Common myeloid progenitor, CD34-positive (primary cell): Measurements from ENCODE around the gene CASZ1.

Source experiments
- CTCF ChIA-PET: fragments of 350-600 bp; sonication (Branson Sonifier 250); formaldehyde crosslinking; loops from one replicate; lab custom pipeline; 2021; ENCODE audit warnings: antibody characterized with exemption; lab: Charles Lee
- POLR2A ChIA-PET: fragments of 350-600 bp; sonication (Branson Sonifier 250); formaldehyde crosslinking; loops from one replicate; lab custom pipeline; 2021; ENCODE audit warnings: antibody characterized with exemption; lab: Charles Lee
- DNase-seq, 3 donors: peaks; one replicate each; pipeline versions ENCODE4 v3.0.0 to v3.0.0-alpha.2; 2013
- H3K27ac ChIP-seq, 2 experiments: 1 replicate in 1 of 2; 2 replicates in 1 of 2; pipeline ENCODE4 v1.7.0; 2013; ENCODE audit warnings: inconsistent platforms in 2 of 2, low read length in 2 of 2, mild to moderate bottlenecking in 2 of 2, low read depth in 1 of 2, moderate library complexity in 1 of 2; ENCODE audit not compliant: severe bottlenecking in 2 of 2, insufficient read depth in 1 of 2, poor library complexity in 1 of 2
- H3K27me3 ChIP-seq, 5 experiments: replicated peaks in 2 of 5; 1 replicate in 3 of 5; 2 replicates in 2 of 5; pipeline versions ENCODE4 v1.6.1 to v1.7.0; 2013; ENCODE audit warnings: low read length in 4 of 5, mild to moderate bottlenecking in 2 of 5, moderate library complexity in 2 of 5, inconsistent platforms in 1 of 5; ENCODE audit not compliant: insufficient read depth in 5 of 5, control insufficient read depth in 4 of 5
- H3K36me3 ChIP-seq, 4 experiments: 1 replicate in 2 of 4; 2 replicates in 2 of 4; pipeline versions ENCODE4 v1.6.1 to v1.7.0; 2013; ENCODE audit warnings: low read length in 3 of 4, control low read depth in 1 of 4, mild to moderate bottlenecking in 1 of 4; ENCODE audit not compliant: control insufficient read depth in 4 of 4, insufficient read depth in 4 of 4
- H3K4me1 ChIP-seq, 4 experiments: 1 replicate in 3 of 4; 2 replicates in 1 of 4; pipeline versions ENCODE4 v1.6.1 to v1.7.1; 2013; ENCODE audit warnings: low read length in 3 of 4, mild to moderate bottlenecking in 3 of 4, control low read depth in 1 of 4, inconsistent platforms in 1 of 4, moderate library complexity in 1 of 4; ENCODE audit not compliant: control insufficient read depth in 4 of 4, insufficient read depth in 4 of 4; ENCODE audit errors: control extremely low read depth in 1 of 4
- H3K4me3 ChIP-seq, 7 experiments: 1 replicate in 4 of 7; 2 replicates in 3 of 7; pipeline versions ENCODE4 v1.5.1 to v1.7.0; 2013; ENCODE audit warnings: mild to moderate bottlenecking in 7 of 7, low read length in 6 of 7, moderate library complexity in 6 of 7, inconsistent platforms in 2 of 7, low read depth in 2 of 7, control low read depth in 1 of 7; ENCODE audit not compliant: insufficient read depth in 4 of 7, control insufficient read depth in 1 of 7; ENCODE audit errors: extremely low read depth in 1 of 7
- H3K9me3 ChIP-seq, 5 experiments: 1 replicate in 4 of 5; 2 replicates in 1 of 5; pipeline versions ENCODE4 v1.6.1 to v1.7.1; 2013; ENCODE audit warnings: low read length in 4 of 5, mild to moderate bottlenecking in 2 of 5, inconsistent platforms in 1 of 5, low read depth in 1 of 5, moderate library complexity in 1 of 5; ENCODE audit not compliant: control insufficient read depth in 4 of 5, insufficient read depth in 2 of 5; ENCODE audit errors: control extremely low read depth in 1 of 5
- WGBS: methylation state at CpG from one replicate; pipeline ENCODE4 v1.1.5; 2013; ENCODE audit not compliant: insufficient coverage; 5-methylcytosine and 5-hydroxymethylcytosine counted together

Gene CASZ1

DNA sequence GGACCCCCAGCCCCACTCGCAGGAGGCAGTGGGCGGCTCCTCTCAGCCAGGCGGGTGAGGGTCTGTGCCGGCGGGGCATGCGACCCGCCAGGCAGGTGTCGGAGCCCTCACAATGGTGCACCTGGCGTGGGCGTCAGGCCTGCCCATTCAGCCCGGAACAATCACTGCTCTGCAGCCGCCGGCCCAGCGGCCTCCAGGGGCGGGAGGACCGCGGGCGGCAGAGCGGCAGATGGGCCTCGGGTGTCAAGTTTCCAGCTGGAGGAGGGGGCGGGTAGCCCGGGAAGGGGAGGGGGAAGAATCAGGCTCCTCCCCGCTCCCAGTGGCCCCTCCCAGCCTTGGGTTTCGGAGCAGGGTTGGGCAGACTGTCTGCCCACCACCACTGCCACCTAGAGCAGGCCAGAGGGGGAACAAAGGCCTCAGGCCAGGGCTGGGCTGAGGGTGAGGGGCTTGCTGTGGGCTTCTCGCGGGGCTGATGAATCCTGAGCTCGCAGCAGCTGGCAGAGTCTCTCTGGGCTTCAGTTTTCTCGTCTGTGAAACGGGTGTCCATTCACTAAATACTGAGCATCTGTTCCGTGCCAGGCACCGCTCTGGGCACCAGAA is 39.5 kb upstream of the CASZ1 start:
- 21% methylated on average over 25 of the region's 31 CpGs for WGBS
- DNase-seq: peak; percentile 34 to 62 (median 56)
- no peaks in the 10 kb centered on the region for H3K9me3 ChIP-seq
- CTCF ChIA-PET: no interaction called here
- POLR2A ChIA-PET: no interaction called here
- H3K4me3 ChIP-seq: no peak overlapping the region
- no peaks in the 10 kb centered on the region for H3K36me3 ChIP-seq
- peaks cover 0 to 6% (median 2%) of the 10 kb centered on the region in 4 experiments for H3K4me1 ChIP-seq
- peaks cover 0 to 51% (median 16%) of the 10 kb centered on the region in 5 experiments for H3K27me3 ChIP-seq
- H3K27ac ChIP-seq: no peak overlapping the region

DNA sequence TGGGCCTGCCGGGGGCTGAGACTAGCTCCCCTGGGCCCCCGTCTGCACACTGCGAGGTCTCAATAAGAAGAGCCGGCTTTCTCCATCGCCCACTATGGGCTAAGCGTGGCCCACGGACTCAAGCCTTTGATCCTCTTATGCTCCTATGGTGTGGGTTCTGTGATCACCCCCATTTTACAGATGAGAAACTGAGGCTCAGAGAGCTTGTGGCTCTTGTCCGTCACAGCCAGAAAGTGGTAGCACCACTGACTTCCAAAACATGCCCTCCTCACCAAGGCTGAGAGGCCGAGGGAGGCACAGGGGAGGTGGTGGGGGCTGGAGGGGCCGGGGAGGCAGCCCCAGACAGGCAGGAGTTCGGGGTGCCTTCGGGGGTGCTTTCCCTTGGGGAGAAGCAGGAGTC is 39.0 kb upstream of the CASZ1 start:
- no peak overlapping the region for H3K4me3 ChIP-seq
- no peak for DNase-seq
- ChIA-PET CTCF (no interaction called here), POLR2A (no interaction called here)
- H3K4me1 ChIP-seq: peaks cover 0 to 6% (median 2%) of the 10 kb centered on the region in 4 experiments
- no peak overlapping the region for H3K27ac ChIP-seq
- 19% methylated on average over 11 of the region's 12 CpGs for WGBS
- peaks cover 0 to 56% (median 16%) of the 10 kb centered on the region in 5 experiments for H3K27me3 ChIP-seq
- no peaks in the 10 kb centered on the region for H3K36me3 ChIP-seq
- H3K9me3 ChIP-seq: no peaks in the 10 kb centered on the region

DNA sequence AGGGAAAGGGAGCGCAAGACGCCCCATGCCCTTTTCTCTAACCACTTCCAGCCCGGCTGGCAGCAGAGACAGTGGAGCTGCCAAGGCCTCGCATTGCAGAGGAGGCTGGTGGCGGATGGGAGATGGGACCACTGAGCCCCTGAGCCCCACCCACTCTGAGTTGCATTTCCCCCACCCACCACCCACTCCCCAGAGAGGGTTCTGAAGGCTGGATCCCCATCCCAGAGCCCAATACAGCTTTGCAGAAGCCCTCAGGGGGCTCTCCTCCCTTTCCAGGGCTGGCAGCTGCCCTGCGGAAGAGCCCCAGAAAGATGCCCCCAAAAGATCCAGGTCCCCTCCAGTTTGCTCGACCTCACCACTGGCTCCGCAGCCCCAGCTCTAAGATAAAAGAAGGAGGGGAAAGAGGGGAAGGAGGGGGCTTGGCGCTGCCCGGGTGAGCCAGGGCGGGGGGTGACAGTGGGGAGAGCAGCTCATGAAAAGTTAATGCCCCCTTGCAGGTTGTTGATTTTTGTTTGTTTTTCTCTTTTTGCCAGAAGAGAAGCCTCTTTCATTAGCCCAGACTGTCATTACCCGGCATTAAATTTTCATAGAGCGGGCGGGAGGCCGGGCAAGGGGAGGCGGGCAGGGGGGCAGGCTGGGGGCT is 38.4 kb upstream of the CASZ1 start:
- Histone ChIP-seq H3K4me3 (no peak overlapping the region), H3K9me3 (no peaks in the 10 kb centered on the region), H3K36me3 (no peaks in the 10 kb centered on the region), H3K4me1 (peaks cover 0 to 6% (median 2%) of the 10 kb centered on the region in 4 experiments), H3K27ac (no peak overlapping the region), H3K27me3 (peaks cover 0 to 61% (median 16%) of the 10 kb centered on the region in 5 experiments)
- 0% methylated on average over 2 of the region's 16 CpGs for WGBS
- POLR2A ChIA-PET: no interaction called here
- CTCF ChIA-PET: no interaction called here
- no peak for DNase-seq

DNA sequence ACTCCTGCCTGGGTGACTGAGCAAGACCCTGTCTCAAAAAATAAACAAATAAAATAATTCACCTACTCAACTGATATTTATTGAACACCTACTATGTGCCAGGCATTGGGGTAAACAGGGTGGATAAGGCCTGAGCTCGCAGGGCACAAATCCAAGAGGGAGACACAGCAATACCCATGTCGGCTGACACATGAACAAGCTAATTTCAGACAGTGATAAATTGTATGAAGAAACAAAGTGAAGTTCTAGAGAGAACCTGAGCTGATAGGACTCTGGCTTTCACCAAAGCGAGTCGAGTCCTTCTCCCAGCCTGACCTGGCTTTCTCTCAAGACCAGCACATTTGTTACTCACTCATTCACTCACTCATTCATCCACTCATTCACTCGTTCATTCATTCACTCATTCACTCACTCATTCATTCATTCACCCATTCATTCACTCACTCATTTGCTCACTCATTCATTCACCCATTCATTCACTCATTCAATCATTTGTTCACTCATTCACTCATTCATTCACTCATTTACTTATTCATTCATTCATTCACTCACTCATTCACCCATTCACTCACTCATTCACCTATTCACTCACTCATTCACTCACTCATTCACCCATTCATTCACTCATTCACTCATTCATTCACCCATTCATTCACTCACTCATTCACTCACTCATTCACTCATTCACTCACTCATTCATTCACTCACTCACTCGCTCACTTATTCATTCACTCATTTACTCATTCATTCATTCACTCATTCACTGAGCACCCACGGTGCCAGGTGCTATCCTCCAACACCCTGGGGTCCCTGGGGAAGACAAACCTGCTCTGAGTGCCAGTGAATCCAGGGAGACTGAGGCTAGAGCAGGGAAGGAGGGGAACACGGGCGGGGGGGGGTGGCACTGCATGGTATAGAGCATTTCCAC is 37.4 kb upstream of the CASZ1 start:
- Histone ChIP-seq H3K27me3 (peaks cover 0 to 68% (median 19%) of the 10 kb centered on the region in 5 experiments), H3K27ac (no peak overlapping the region), H3K9me3 (no peaks in the 10 kb centered on the region), H3K4me3 (no peak overlapping the region), H3K36me3 (no peaks in the 10 kb centered on the region), H3K4me1 (peaks cover 0 to 6% (median 2%) of the 10 kb centered on the region in 4 experiments)
- ChIA-PET POLR2A (no interaction called here), CTCF (no interaction called here)
- peak; percentile 22 to 56 (median 42) for DNase-seq
- WGBS: 81% methylated on average over 5 of the region's 9 CpGs

DNA sequence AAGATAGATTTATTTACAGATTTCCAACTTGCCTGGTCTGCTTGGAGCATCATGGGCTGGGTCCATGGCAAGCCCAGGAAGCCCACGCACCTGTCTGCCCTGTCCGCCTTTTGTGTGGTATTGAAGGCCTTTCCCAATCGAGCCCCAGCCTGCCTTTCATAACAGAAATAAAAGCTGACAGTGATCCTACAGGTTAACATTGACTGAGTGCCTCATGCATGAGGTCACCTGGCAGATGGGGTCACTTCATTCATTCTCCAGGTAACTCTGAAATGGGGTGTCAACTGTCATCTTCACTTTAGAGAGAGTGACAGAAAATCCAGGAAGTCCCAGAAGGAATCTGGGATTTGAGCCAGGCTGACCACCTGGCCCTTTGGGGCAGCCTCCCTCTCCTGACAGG is 36.3 kb upstream of the CASZ1 start:
- no peak for DNase-seq
- Histone ChIP-seq H3K36me3 (no peaks in the 10 kb centered on the region), H3K27me3 (peaks cover 0 to 67% (median 19%) of the 10 kb centered on the region in 5 experiments), H3K4me1 (peaks cover 0 to 6% (median 2%) of the 10 kb centered on the region in 4 experiments), H3K27ac (no peak overlapping the region), H3K9me3 (no peaks in the 10 kb centered on the region), H3K4me3 (no peak overlapping the region)
- ChIA-PET CTCF (no interaction called here), POLR2A (no interaction called here)
- WGBS: 82% methylated on average over 3 of the region's 3 CpGs

DNA sequence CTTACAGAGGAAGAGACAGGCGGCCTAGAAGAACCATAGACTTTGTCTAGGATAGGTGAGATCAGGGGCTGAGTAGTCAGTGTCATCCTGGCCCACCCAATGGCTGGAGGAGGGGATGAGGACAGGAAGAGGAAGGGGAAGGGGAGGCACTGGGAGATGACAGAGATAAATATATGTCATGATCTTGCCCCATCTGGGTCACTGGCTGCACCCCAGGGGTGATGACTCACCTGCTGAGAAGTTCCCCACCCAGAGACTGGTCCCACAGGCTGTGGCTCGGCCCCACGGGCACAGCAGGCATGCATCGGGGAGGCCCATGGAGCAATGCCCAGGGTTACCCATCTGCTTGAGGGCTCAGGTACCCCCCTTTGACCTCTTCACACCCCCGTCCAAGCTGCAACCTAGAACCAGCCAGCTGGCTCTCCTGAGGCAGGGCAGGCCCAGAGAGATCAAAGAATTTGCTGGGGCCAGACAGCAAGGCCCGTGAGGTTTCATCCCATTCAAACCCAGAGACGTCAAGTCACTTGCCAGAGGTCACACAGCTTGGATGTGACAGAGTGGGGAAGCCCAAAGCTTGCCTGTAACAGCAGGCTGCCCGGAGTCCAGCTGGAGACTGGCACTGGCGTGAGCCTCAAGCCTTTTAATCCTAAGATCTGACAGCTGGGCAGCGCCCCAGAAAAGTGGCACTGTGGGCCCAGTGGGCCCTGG is 34.7 kb upstream of the CASZ1 start:
- H3K36me3 ChIP-seq: no peaks in the 10 kb centered on the region
- peaks cover 0 to 58% (median 16%) of the 10 kb centered on the region in 5 experiments for H3K27me3 ChIP-seq
- POLR2A ChIA-PET: no interaction called here
- DNase-seq: peak in 2 of 3 donors; percentile 6 to 19
- CTCF ChIA-PET: no interaction called here
- H3K4me3 ChIP-seq: no peak overlapping the region
- peaks cover 0 to 5% (median 2%) of the 10 kb centered on the region in 4 experiments for H3K4me1 ChIP-seq
- H3K27ac ChIP-seq: no peak overlapping the region
- no peaks in the 10 kb centered on the region for H3K9me3 ChIP-seq
- WGBS: 86% methylated on average over 7 of the region's 10 CpGs
